Thyroid gland (tissue), 4 donors: ENCODE results near the gene NOTCH4.
"Not testable (repeated sequence)": the region's sequence is repeated elsewhere in the genome, so short reads cannot be mapped to it uniquely, and the experiment has no call there.

Experiments used
- POLR2A ChIP-seq, 2 donors: fragments of 450-650 bp; IDR thresholded peaks; one replicate each; pipeline ENCODE4 v1.6.1; 2017; ENCODE audit warnings: antibody characterized with exemption in 2 of 2, mild to moderate bottlenecking in 2 of 2, moderate library complexity in 1 of 2
- TF ChIP-seq, protein P1 (sequence below), 6 experiments: fragments of 200-600 bp in 3 of 6; fragments of 450-650 bp in 3 of 6; sonication (generic) in 3 of 6; IDR thresholded peaks; one replicate each; pipeline ENCODE4 v1.5.1; 2016 to 2019; ENCODE audit warnings: antibody characterized with exemption in 6 of 6, mild to moderate bottlenecking in 2 of 6, inconsistent platforms in 1 of 6, moderate library complexity in 1 of 6

DNA sequence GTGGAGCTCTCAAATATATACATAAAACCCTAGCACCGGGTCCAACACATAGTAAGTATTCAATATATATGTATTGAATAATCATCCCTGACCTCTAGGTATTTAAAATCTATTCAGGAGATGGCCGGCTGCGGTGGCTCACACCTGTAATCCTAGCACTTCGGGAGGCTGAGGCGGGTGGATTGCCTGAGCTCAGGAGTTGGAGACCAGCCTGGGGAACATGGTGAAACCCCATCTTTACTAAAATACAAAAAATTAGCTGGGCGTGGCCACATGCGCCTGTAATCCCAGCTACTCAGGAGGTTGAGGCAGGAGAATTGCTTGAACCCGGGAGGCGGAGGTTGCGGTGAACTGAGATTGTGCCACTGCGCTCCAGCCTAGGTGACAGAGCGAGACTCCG, 30.8 kb downstream of the NOTCH4 start:
- TF ChIP-seq, protein P1, sequence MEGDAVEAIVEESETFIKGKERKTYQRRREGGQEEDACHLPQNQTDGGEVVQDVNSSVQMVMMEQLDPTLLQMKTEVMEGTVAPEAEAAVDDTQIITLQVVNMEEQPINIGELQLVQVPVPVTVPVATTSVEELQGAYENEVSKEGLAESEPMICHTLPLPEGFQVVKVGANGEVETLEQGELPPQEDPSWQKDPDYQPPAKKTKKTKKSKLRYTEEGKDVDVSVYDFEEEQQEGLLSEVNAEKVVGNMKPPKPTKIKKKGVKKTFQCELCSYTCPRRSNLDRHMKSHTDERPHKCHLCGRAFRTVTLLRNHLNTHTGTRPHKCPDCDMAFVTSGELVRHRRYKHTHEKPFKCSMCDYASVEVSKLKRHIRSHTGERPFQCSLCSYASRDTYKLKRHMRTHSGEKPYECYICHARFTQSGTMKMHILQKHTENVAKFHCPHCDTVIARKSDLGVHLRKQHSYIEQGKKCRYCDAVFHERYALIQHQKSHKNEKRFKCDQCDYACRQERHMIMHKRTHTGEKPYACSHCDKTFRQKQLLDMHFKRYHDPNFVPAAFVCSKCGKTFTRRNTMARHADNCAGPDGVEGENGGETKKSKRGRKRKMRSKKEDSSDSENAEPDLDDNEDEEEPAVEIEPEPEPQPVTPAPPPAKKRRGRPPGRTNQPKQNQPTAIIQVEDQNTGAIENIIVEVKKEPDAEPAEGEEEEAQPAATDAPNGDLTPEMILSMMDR (IDR thresholded peaks at IDR 0.05) = not testable (repeated sequence)
- not testable (repeated sequence) for TF ChIP-seq POLR2A (IDR thresholded peaks at IDR 0.05)
